Midbrain (tissue), 1 donor: Measurements from ENCODE around the gene MSI1.

Source experiments
- DNase-seq: peaks from one replicate; lab custom pipeline; 2025; lab: John Stamatoyannopoulos, UW

MSI1 gene

GRCh38 chr12:120377611-120378010, 8.6 kb upstream of the MSI1 start:
- DNase-seq: no peak

- no peak for DNase-seq
These were observed 8.1 kb upstream of the MSI1 start for GRCh38 chr12:120376934-120377572.

GRCh38 chr12:120376416-120376815, 7.5 kb upstream of the MSI1 start:
- DNase-seq: no peak

- DNase-seq: no peak
These were observed 7.0 kb upstream of the MSI1 start for GRCh38 chr12:120376009-120376408.

- no peak for DNase-seq
These were observed 4.7 kb upstream of the MSI1 start for GRCh38 chr12:120373683-120374082.

GRCh38 chr12:120370343-120371243, 1.6 kb upstream of the MSI1 start:
- no peak for DNase-seq

- DNase-seq: no peak
These were observed 809 bp upstream of the MSI1 start for GRCh38 chr12:120369603-120370342.

GRCh38 chr12:120367924-120368788, 808 bp downstream of the MSI1 start:
- no peak for DNase-seq

- DNase-seq: no peak
These were observed 1.6 kb downstream of the MSI1 start for GRCh38 chr12:120367233-120367923.

GRCh38 chr12:120366845-120367232, 2.1 kb downstream of the MSI1 start:
- DNase-seq: no peak

- no peak for DNase-seq
These were observed 2.6 kb downstream of the MSI1 start for GRCh38 chr12:120366341-120366705.

GRCh38 chr12:120365675-120366340, 3.2 kb downstream of the MSI1 start:
- DNase-seq: peak; percentile 40

- no peak for DNase-seq
These were observed 4.5 kb downstream of the MSI1 start for GRCh38 chr12:120364487-120364886.

GRCh38 chr12:120363274-120363855, 5.6 kb downstream of the MSI1 start:
- DNase-seq: no peak

GRCh38 chr12:120362516-120363273, 6.3 kb downstream of the MSI1 start:
- no peak for DNase-seq

- peak; percentile 90 for DNase-seq
These were observed 7.3 kb downstream of the MSI1 start for GRCh38 chr12:120361506-120362208.

- no peak for DNase-seq
These were observed 9.8 kb downstream of the MSI1 start for GRCh38 chr12:120359128-120359527.

- DNase-seq: no peak
These were observed 10.4 kb downstream of the MSI1 start for GRCh38 chr12:120358412-120359100.
